Measurements from ENCODE around the gene AADACL2. TPM values are rescaled to one million over a fixed set of nuclear protein-coding genes. Genes with fewer than 3 reads are reported as not detected.

Gene AADACL2
- total RNA-seq, 1 donor from 2014 or later: not detected

DNA sequence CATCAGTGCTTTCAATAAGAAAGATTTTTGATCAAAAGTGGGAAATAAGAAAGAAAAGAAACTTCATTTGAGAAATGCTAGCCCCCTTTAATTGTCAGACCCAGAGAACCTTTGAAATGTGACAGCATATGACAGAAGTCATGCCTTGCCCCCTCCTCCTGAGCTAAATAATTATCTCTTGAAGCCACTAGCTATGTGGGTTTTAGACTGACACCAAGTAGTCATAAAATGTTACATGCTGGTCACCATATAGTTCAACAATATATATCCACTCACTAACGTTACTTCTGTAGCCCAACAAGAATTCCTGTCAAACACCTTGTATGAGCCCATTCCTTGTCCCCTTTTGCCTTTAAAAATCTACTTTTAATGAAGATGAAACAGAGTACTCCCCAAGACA lies 43.1 kb upstream of the AADACL2 start:
- no peak overlapping the region for H3K27ac ChIP-seq (replicated peaks)
- intact Hi-C loops (cut with micrococcal nuclease): no loop called here
- no peaks in the 10 kb centered on the region for H3K9me3 ChIP-seq (replicated peaks)
- H3K4me1 ChIP-seq: no peaks in the 10 kb centered on the region
- H3K27me3 ChIP-seq (ENCODE audit: low read depth): no peaks in the 10 kb centered on the region
- H3K4me3 ChIP-seq: no peak overlapping the region
- no peak for DNase-seq
- H3K36me3 ChIP-seq: no peaks in the 10 kb centered on the region
- TF ChIP-seq, protein P1, sequence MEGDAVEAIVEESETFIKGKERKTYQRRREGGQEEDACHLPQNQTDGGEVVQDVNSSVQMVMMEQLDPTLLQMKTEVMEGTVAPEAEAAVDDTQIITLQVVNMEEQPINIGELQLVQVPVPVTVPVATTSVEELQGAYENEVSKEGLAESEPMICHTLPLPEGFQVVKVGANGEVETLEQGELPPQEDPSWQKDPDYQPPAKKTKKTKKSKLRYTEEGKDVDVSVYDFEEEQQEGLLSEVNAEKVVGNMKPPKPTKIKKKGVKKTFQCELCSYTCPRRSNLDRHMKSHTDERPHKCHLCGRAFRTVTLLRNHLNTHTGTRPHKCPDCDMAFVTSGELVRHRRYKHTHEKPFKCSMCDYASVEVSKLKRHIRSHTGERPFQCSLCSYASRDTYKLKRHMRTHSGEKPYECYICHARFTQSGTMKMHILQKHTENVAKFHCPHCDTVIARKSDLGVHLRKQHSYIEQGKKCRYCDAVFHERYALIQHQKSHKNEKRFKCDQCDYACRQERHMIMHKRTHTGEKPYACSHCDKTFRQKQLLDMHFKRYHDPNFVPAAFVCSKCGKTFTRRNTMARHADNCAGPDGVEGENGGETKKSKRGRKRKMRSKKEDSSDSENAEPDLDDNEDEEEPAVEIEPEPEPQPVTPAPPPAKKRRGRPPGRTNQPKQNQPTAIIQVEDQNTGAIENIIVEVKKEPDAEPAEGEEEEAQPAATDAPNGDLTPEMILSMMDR (IDR thresholded peaks at IDR 0.05; ENCODE audit: borderline replicate concordance): no peak

DNA sequence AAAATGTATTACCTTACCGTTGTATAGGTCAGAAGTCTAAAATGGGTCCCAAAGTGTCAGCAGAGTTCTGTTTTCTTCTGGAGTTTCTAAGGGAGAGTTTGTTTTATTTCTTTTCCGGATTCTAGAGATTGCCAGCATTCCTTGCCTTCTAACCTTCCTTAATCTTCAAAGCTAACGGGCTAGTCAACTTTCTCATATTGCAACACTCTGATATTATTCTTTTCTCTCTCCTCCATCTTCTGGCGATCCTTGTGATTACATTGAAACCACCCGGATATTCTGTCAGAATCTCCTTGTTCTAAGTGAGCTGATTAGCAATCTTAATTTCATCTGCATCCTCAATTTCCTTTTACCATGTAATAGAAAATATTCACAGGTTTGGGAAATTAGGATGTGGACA lies 36.2 kb upstream of the AADACL2 start:
- H3K4me1 ChIP-seq: no peaks in the 10 kb centered on the region
- no peak overlapping the region for H3K27ac ChIP-seq (replicated peaks)
- intact Hi-C loops (cut with micrococcal nuclease): no loop called here
- TF ChIP-seq, protein P1 (IDR thresholded peaks at IDR 0.05; ENCODE audit: borderline replicate concordance): no peak
- no peaks in the 10 kb centered on the region for H3K27me3 ChIP-seq (ENCODE audit: low read depth)
- DNase-seq: no peak
- H3K9me3 ChIP-seq (replicated peaks): peaks cover 10% of the 10 kb centered on the region
- H3K36me3 ChIP-seq: no peaks in the 10 kb centered on the region
- no peak overlapping the region for H3K4me3 ChIP-seq

DNA sequence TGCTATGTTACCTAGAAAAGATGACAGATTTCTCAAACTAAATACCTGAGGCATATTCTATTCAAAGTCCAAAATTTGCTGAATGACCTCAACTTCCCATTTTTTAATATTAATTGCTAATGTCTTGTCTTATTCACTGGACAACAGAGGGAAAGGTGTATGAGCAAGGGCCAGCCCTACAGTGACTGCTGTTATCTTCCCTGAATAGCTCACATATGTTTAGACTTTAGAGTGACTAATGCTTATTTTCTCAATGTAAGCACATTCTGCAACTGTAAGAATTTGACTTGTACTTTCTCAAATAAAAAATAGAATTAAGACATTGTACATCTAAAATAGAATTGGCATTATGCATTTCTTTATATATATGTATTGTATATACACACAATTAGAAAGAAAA lies 26.5 kb upstream of the AADACL2 start:
- Histone ChIP-seq H3K27ac (replicated peaks) (no peak overlapping the region), H3K9me3 (replicated peaks) (peaks cover 22% of the 10 kb centered on the region), H3K36me3 (no peaks in the 10 kb centered on the region), H3K4me1 (no peaks in the 10 kb centered on the region), H3K4me3 (no peak overlapping the region), H3K27me3 (ENCODE audit: low read depth) (no peaks in the 10 kb centered on the region)
- TF ChIP-seq, protein P1 (IDR thresholded peaks at IDR 0.05; ENCODE audit: borderline replicate concordance): no peak
- intact Hi-C loops (cut with micrococcal nuclease): no loop called here
- DNase-seq: no peak

DNA sequence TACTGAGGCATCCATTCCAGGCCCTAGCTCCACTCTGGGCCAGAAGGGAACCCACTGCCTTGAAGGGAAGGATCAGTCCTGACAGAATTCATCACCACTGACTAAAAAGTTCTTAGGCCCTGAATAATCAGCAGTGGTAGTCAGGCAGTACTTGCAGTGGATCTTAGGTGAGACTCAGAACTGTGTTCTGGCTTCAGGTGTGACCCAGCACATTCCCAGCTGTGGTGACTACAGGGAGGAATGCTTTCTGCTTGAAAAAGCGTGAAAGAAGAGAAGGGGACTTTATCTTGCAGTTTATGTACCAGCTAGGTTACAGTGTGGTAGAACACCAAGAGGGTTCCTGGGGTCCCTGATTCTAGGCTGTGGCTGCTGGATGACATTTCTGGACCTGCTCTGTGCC lies 24.9 kb upstream of the AADACL2 start:
- Histone ChIP-seq H3K4me1 (no peaks in the 10 kb centered on the region), H3K4me3 (no peak overlapping the region), H3K36me3 (no peaks in the 10 kb centered on the region), H3K9me3 (replicated peaks) (peaks cover 38% of the 10 kb centered on the region), H3K27me3 (ENCODE audit: low read depth) (no peaks in the 10 kb centered on the region), H3K27ac (replicated peaks) (no peak overlapping the region)
- TF ChIP-seq, protein P1 (IDR thresholded peaks at IDR 0.05; ENCODE audit: borderline replicate concordance): no peak
- no peak for DNase-seq
- intact Hi-C loops (cut with micrococcal nuclease): no loop called here

DNA sequence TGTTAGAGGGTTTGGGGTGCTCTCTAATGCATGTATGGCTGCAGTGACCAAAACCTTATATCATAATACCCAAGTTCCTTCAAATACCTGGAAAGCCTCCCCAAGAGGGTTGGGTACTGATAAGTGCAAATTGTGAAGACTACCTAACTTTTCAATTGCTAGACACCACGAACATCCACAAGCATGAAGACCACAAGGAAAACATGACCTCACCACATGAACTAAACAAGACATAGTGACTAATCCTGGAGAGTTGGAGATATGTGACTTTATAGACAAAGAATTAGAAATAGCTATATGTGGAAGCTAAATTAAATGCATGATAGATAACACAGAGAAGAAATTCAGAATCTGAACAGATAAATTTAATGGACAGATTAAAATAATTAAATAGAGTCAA lies 23.9 kb upstream of the AADACL2 start:
- TF ChIP-seq, protein P1 (IDR thresholded peaks at IDR 0.05; ENCODE audit: borderline replicate concordance): no peak
- Histone ChIP-seq H3K36me3 (no peaks in the 10 kb centered on the region), H3K9me3 (replicated peaks) (peaks cover 44% of the 10 kb centered on the region), H3K4me1 (no peaks in the 10 kb centered on the region), H3K27ac (replicated peaks) (no peak overlapping the region), H3K27me3 (ENCODE audit: low read depth) (no peaks in the 10 kb centered on the region), H3K4me3 (no peak overlapping the region)
- intact Hi-C loops (cut with micrococcal nuclease): no loop called here
- DNase-seq: no peak

DNA sequence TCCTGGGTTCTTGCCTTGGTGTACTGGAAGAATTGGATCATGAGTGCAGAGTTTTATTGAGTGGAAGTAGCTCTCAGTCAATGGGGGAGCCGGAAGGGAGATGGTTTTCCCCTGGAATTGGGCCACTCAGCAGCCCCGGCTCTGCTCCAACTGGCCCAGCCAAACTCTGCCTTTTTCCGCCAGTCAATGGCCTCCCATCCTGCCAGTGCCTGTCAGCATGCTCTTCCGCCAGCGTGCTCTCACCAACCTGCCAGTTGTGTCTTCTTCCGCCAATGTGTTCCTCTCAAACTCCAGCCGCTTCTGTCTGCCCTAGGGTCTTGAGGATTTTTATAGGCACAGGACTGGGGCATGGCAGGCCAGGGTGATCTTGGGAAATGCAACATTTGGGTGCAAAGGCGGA lies 12.4 kb upstream of the AADACL2 start:
- Histone ChIP-seq H3K4me3 (no peak overlapping the region), H3K9me3 (replicated peaks) (peaks cover 16% of the 10 kb centered on the region), H3K27ac (replicated peaks) (no peak overlapping the region), H3K4me1 (no peaks in the 10 kb centered on the region), H3K27me3 (ENCODE audit: low read depth) (no peaks in the 10 kb centered on the region), H3K36me3 (no peaks in the 10 kb centered on the region)
- TF ChIP-seq, protein P1 (IDR thresholded peaks at IDR 0.05; ENCODE audit: borderline replicate concordance): no peak
- no peak for DNase-seq
- intact Hi-C loops (cut with micrococcal nuclease): no loop called here

Measured in left ventricle myocardium inferior (tissue), 1 donor.